Measurements from ENCODE around the gene TCF12. TPM values are rescaled to one million over a fixed set of nuclear protein-coding genes. Genes with fewer than 3 reads are reported as not detected.

Gene TCF12
- total and polyA plus RNA-seq, 11 donors, result 6.5 to 77.3 (median 43.5) TPM

- no peak for ATAC-seq
- WGBS, 4 donors, result 87 to 91% (median 90%) methylated on average over 4 of the region's 4 CpGs
These were observed 46.6 kb upstream of the TCF12 start for GRCh38 chr15:56871867-56872266.

DNA sequence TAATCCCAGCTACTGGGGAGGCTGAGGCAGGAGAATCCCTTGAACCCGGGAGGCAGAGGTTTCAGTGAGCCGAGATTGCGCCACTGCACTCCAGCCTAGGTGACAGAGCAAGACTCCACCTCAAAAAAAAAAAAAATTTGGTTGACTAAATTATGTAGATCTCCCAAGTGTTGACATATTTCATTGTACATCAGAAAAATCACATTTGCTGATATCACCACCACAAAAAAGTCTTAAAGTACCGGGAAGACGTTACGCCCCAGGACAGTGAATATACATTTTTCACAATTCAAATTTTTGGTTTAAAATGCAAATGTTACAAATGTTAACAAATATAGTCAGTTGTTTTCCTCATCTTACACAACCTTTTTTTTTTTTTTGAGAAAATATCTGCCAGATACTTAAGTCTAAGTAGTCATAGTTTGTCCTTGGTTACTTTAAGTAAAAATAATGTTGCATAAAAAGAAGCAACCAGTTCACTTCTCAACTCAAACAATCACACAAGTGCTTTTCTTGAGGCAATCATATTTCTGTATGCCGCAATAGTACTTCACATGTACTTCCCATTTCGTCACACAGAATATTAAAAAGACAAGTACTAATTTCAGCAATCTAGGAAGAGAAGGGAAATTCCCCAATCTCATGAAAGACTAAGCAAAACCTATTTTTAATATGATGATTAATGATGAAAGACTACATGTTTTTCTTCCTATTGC lies 41.0 kb upstream of the TCF12 start:
- intact Hi-C loops (cut with DNase I), result no loop called here
- DNase-seq (no peak), ATAC-seq (no peak)
- 87 to 97% (median 95%) methylated on average over 8 of the region's 8 CpGs for WGBS, 4 donors
- TF ChIP-seq POLR2A (IDR thresholded peaks at IDR 0.05) (no peak), CTCF (IDR thresholded peaks at IDR 0.05) (no peak)
- Histone ChIP-seq H3K27ac (no peak overlapping the region), H3K27me3 (no peaks in the 10 kb centered on the region), H3K4me1 (no peaks in the 10 kb centered on the region), H3K4me3 (no peak overlapping the region), H3K9me3 (no peaks in the 10 kb centered on the region), H3K36me3 (no peaks in the 10 kb centered on the region)

More at GRCh38 chr15:56871867-56872266, 46.6 kb upstream of the TCF12 start:
- no peak for DNase-seq
- Histone ChIP-seq H3K4me1 (peaks cover 0 to 11% (median 0%) of the 10 kb centered on the region in 12 donors), H3K27ac (no peak overlapping the region), H3K27me3 (no peaks in the 10 kb centered on the region), H3K4me3 (no peak overlapping the region), H3K36me3 (no peaks in the 10 kb centered on the region), H3K9me3 (no peaks in the 10 kb centered on the region)
- intact Hi-C loops (cut with DNase I), result loop anchor here in 1 of 10 donors (2.0 kb wide), 1 partner anchor 377 kb away; no protein-coding TSS in a partner anchor
- TF ChIP-seq POLR2A (IDR thresholded peaks at IDR 0.05), result no peak
- TF ChIP-seq CTCF (IDR thresholded peaks at IDR 0.05), result no peak

- no peak overlapping the region for H3K4me3 ChIP-seq
- H3K27me3 ChIP-seq, result no peaks in the 10 kb centered on the region
- no peaks in the 10 kb centered on the region for H3K9me3 ChIP-seq
- WGBS, 4 donors, result 73 to 89% (median 85%) methylated on average over 2 of the region's 2 CpGs
- intact Hi-C loops (cut with DNase I), result no loop called here
- DNase-seq (no peak), ATAC-seq (no peak)
- H3K36me3 ChIP-seq, result no peaks in the 10 kb centered on the region
- no peak overlapping the region for H3K27ac ChIP-seq
- no peaks in the 10 kb centered on the region for H3K4me1 ChIP-seq
- TF ChIP-seq CTCF (IDR thresholded peaks at IDR 0.05), result no peak
- no peak for TF ChIP-seq POLR2A (IDR thresholded peaks at IDR 0.05)
These were observed 38.9 kb upstream of the TCF12 start for GRCh38 chr15:56879502-56879901.

DNA sequence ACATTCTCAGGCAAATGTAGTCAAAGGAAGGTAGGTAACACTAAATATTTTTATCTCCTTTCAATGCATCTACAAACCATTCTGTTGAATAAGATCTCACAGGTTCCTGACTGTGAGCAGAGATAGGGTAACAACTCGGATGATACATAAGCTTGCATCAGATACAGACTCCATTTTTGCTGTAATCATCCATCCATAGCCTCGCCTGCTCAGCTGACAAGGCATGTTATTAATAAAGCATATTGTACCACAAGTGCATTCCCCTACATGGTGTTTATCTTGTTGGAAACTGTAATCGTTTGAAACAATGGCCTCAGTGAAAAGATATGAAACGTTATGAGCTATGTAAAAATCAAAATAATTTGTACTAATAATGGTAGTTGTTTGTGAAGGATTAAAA lies 35.4 kb upstream of the TCF12 start:
- H3K27me3 ChIP-seq, result no peaks in the 10 kb centered on the region
- no peak for ATAC-seq
- H3K36me3 ChIP-seq, result no peaks in the 10 kb centered on the region
- no peak overlapping the region for H3K27ac ChIP-seq
- DNase-seq, result no peak
- H3K4me3 ChIP-seq, result no peak overlapping the region
- H3K9me3 ChIP-seq, result no peaks in the 10 kb centered on the region
- 80 to 86% (median 81%) methylated on average over 4 of the region's 4 CpGs for WGBS, 4 donors
- intact Hi-C loops (cut with DNase I), result loop anchor here in 3 of 10 donors (5.0 to 10.0 kb wide), 4 partner anchors 34 to 422 kb away; partner anchors contain the start of genes TCF12 (in 1 of the 3) and ZNF280D (in 1 of the 3)
- peaks cover 0 to 22% (median 12%) of the 10 kb centered on the region in 12 donors for H3K4me1 ChIP-seq
- TF ChIP-seq POLR2A (IDR thresholded peaks at IDR 0.05) (no peak), CTCF (IDR thresholded peaks at IDR 0.05) (no peak)
